ENCODE measurements around the gene GNG7. TPM values are rescaled to one million over a fixed set of nuclear protein-coding genes. Genes with fewer than 3 reads are reported as not detected.

The GNG7 gene
- total RNA-seq, 2 donors from 2014 or later = 12.3 to 12.4 TPM

- Mint-ChIP-seq H3K27ac (no peak overlapping the region), H3K4me3 (no peak overlapping the region), H3K4me1 (no peaks in the 10 kb centered on the region), H3K36me3 (ENCODE audit: low read depth) (peaks cover 14% of the 10 kb centered on the region), H3K9me3 (no peaks in the 10 kb centered on the region), H3K27me3 (ENCODE audit: insufficient read depth) (peaks cover 13% of the 10 kb centered on the region)
- Histone ChIP-seq H3K27ac (ENCODE audit: low read depth, low read length) (no peak overlapping the region), H3K36me3 (ENCODE audit: control insufficient read depth, insufficient read depth, low read length) (peaks cover 4% of the 10 kb centered on the region), H3K4me1 (ENCODE audit: control insufficient read depth, insufficient read depth, low read length) (no peaks in the 10 kb centered on the region), H3K27me3 (ENCODE audit: control insufficient read depth, insufficient read depth, low read length, poor library complexity, severe bottlenecking) (no peaks in the 10 kb centered on the region), H3K9me3 (ENCODE audit: control insufficient read depth, low read length) (no peaks in the 10 kb centered on the region), H3K4me3 (ENCODE audit: low read length) (no peak overlapping the region), H3K9ac (ENCODE audit: extremely low read depth, low read length, poor library complexity, severe bottlenecking) (no peak overlapping the region)
- no peak for TF ChIP-seq CTCF (conservative IDR thresholded peaks at IDR 0.05)
- no peak for DNase-seq
- 92 to 93% methylated on average over 10 to 26 of the region's 26 CpGs for WGBS, 2 experiments (ENCODE audit: insufficient coverage in 1 of 2, insufficient read length in 1 of 2)
These were observed 27.7 kb upstream of the GNG7 start for GRCh38 chr19:2729943-2730818.

- TF ChIP-seq CTCF (conservative IDR thresholded peaks at IDR 0.05) = no peak
- Histone ChIP-seq H3K9me3 (ENCODE audit: control insufficient read depth, low read length) (no peaks in the 10 kb centered on the region), H3K27me3 (ENCODE audit: control insufficient read depth, insufficient read depth, low read length, poor library complexity, severe bottlenecking) (no peaks in the 10 kb centered on the region), H3K4me1 (ENCODE audit: control insufficient read depth, insufficient read depth, low read length) (no peaks in the 10 kb centered on the region), H3K4me3 (ENCODE audit: low read length) (no peak overlapping the region), H3K9ac (ENCODE audit: extremely low read depth, low read length, poor library complexity, severe bottlenecking) (no peak overlapping the region), H3K36me3 (ENCODE audit: control insufficient read depth, insufficient read depth, low read length) (no peaks in the 10 kb centered on the region), H3K27ac (ENCODE audit: low read depth, low read length) (no peak overlapping the region)
- Mint-ChIP-seq H3K4me1 (no peaks in the 10 kb centered on the region), H3K4me3 (no peak overlapping the region), H3K36me3 (ENCODE audit: low read depth) (peaks cover 1% of the 10 kb centered on the region), H3K9me3 (no peaks in the 10 kb centered on the region), H3K27ac (no peak overlapping the region), H3K27me3 (ENCODE audit: insufficient read depth) (peaks cover 13% of the 10 kb centered on the region)
- no peak for DNase-seq
- WGBS, 2 experiments (ENCODE audit: insufficient coverage in 1 of 2, insufficient read length in 1 of 2) = 90 to 91% methylated on average over 19 to 23 of the region's 23 CpGs
These were observed 26.4 kb upstream of the GNG7 start for GRCh38 chr19:2728783-2729387.

- Mint-ChIP-seq H3K9me3 (no peaks in the 10 kb centered on the region), H3K27ac (no peak overlapping the region), H3K4me3 (no peak overlapping the region), H3K4me1 (no peaks in the 10 kb centered on the region), H3K27me3 (ENCODE audit: insufficient read depth) (peaks cover 16% of the 10 kb centered on the region), H3K36me3 (ENCODE audit: low read depth) (no peaks in the 10 kb centered on the region)
- Histone ChIP-seq H3K4me3 (ENCODE audit: low read length) (no peak overlapping the region), H3K36me3 (ENCODE audit: control insufficient read depth, insufficient read depth, low read length) (no peaks in the 10 kb centered on the region), H3K4me1 (ENCODE audit: control insufficient read depth, insufficient read depth, low read length) (no peaks in the 10 kb centered on the region), H3K9ac (ENCODE audit: extremely low read depth, low read length, poor library complexity, severe bottlenecking) (no peak overlapping the region), H3K27me3 (ENCODE audit: control insufficient read depth, insufficient read depth, low read length, poor library complexity, severe bottlenecking) (no peaks in the 10 kb centered on the region), H3K9me3 (ENCODE audit: control insufficient read depth, low read length) (no peaks in the 10 kb centered on the region), H3K27ac (ENCODE audit: low read depth, low read length) (no peak overlapping the region)
- 85% methylated on average over 11 to 16 of the region's 16 CpGs for WGBS, 2 experiments (ENCODE audit: insufficient coverage in 1 of 2, insufficient read length in 1 of 2)
- TF ChIP-seq CTCF (conservative IDR thresholded peaks at IDR 0.05) = no peak
- no peak for DNase-seq
These were observed 25.1 kb upstream of the GNG7 start for GRCh38 chr19:2727640-2727944.
